ENCODE results near the gene EPN1. TPM values are rescaled to one million over a fixed set of nuclear protein-coding genes. Genes with fewer than 3 reads are reported as not detected.
"Not testable (repeated sequence)": the region's sequence is repeated elsewhere in the genome, so short reads cannot be mapped to it uniquely, and the experiment has no call there.

EPN1 gene
- total and polyA plus RNA-seq, 5 donors: 175 to 232 (median 205) TPM

DNA sequence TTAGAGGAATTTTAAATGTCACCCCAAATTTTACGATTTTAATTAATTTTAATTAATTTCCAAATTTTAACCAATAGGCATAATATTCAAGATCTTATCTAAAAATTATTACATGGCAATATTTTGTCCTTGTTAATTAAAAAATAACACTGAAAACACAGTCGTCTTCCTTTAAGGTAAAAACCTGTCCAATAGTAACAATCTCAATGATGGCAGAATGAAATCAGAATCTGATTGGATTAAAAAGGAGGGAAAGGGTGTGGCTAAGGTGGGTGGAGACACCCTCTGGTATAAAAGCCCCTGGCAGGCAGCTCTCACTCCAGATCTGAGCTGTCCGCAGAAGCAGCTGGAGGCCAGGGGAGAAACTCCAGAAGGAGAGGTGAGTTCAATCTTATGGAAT lies 83.8 kb downstream of the EPN1 start, which contains the start of gene RFPL4A:
Gene RFPL4A (plus strand): TSS at position 301 of the 400 bp plus-strand sequence. CDS start 2,704 bp downstream, outside the sequence.
- ATAC-seq; intact Hi-C loops (cut with DNase I); H3K9me3 ChIP-seq (ENCODE audit: control insufficient read depth, low read length); H3K27me3 ChIP-seq (ENCODE audit: control insufficient read depth, insufficient read depth); H3K27ac ChIP-seq (ENCODE audit: low read length); H3K4me3 ChIP-seq (ENCODE audit: low read length); DNase-seq; H3K4me1 ChIP-seq (ENCODE audit: control insufficient read depth, insufficient read depth, low read length): not testable (repeated sequence)
- WGBS: 86% methylated on average over 2 of the region's 3 CpGs

Other genes with a start within 250 kb of the EPN1 start
- not detected for gene SHISA7, start 231.9 kb upstream of the EPN1 start, total RNA-seq
- gene SHISA7, start 231.9 kb upstream of the EPN1 start, polyA plus RNA-seq: 0.05 TPM
- 10 to 100 TPM; 49.6 to 73.9 (median 62.0) TPM for gene ISOC2, start 213.6 kb upstream of the EPN1 start, total RNA-seq
- 111 TPM for gene ISOC2, start 213.6 kb upstream of the EPN1 start, polyA plus RNA-seq
- gene C19orf85, start 210.5 kb upstream of the EPN1 start, total RNA-seq: not detected
- gene C19orf85, start 210.5 kb upstream of the EPN1 start, polyA plus RNA-seq: not detected
- gene ZNF628, start 198.6 kb upstream of the EPN1 start, total RNA-seq: 1 to 10 TPM; 5.6 to 8.1 (median 6.7) TPM
- gene ZNF628, start 198.6 kb upstream of the EPN1 start, polyA plus RNA-seq: 7.7 TPM
- 10 to 100 TPM; 13.6 to 20.8 (median 15.0) TPM for gene NAT14, start 190.0 kb upstream of the EPN1 start, total RNA-seq
- 15.8 TPM for gene NAT14, start 190.0 kb upstream of the EPN1 start, polyA plus RNA-seq
- gene SSC5D, start 186.8 kb upstream of the EPN1 start, total RNA-seq: 10 to 100 TPM in 1 of 4 donors, 1 to 10 TPM in 3; 6.8 to 10.2 (median 8.1) TPM
- 4.4 TPM for gene SSC5D, start 186.8 kb upstream of the EPN1 start, polyA plus RNA-seq
- gene SBK2, start 138.1 kb upstream of the EPN1 start, total RNA-seq: 100 to 1,000 TPM; 205 to 239 (median 209) TPM
- gene SBK2, start 138.1 kb upstream of the EPN1 start, polyA plus RNA-seq: 228 TPM
- 100 to 1,000 TPM in 2 of 4 donors, 10 to 100 TPM in 2; 80.3 to 211 (median 109) TPM for gene SBK3, start 129.7 kb upstream of the EPN1 start, total RNA-seq
- gene SBK3, start 129.7 kb upstream of the EPN1 start, polyA plus RNA-seq: 103 TPM
- 10 to 100 TPM; 12.4 to 15.5 (median 14.2) TPM for gene ZNF579, start 94.4 kb upstream of the EPN1 start, total RNA-seq
- 10.2 TPM for gene ZNF579, start 94.4 kb upstream of the EPN1 start, polyA plus RNA-seq
- gene FIZ1, start 75.7 kb upstream of the EPN1 start, total RNA-seq: 10 to 100 TPM; 17.5 to 20.0 (median 18.4) TPM
- gene FIZ1, start 75.7 kb upstream of the EPN1 start, polyA plus RNA-seq: 16.3 TPM
- gene ZNF524, start 74.9 kb upstream of the EPN1 start, total RNA-seq: 10 to 100 TPM; 11.4 to 18.5 (median 17.5) TPM
- gene ZNF524, start 74.9 kb upstream of the EPN1 start, polyA plus RNA-seq: 27.1 TPM
- gene ZNF865, start 69.6 kb upstream of the EPN1 start, total RNA-seq: 10 to 100 TPM; 19.4 to 20.8 (median 20.2) TPM
- gene ZNF865, start 69.6 kb upstream of the EPN1 start, polyA plus RNA-seq: 17.2 TPM
- 10 to 100 TPM; 11.5 to 16.3 (median 13.3) TPM for gene ZNF784, start 50.7 kb upstream of the EPN1 start, total RNA-seq
- 13.0 TPM for gene ZNF784, start 50.7 kb upstream of the EPN1 start, polyA plus RNA-seq
- 10 to 100 TPM; 23.7 to 32.0 (median 28.9) TPM for gene ZNF580, start 34.2 kb upstream of the EPN1 start, total RNA-seq
- gene ZNF580, start 34.2 kb upstream of the EPN1 start, polyA plus RNA-seq: 18.7 TPM
- 10 to 100 TPM in 1 of 4 donors, 1 to 10 TPM in 3; 7.7 to 12.5 (median 9.3) TPM for gene ZNF581, start 31.6 kb upstream of the EPN1 start, total RNA-seq
- 6.3 TPM for gene ZNF581, start 31.6 kb upstream of the EPN1 start, polyA plus RNA-seq
- gene CCDC106, start 27.0 kb upstream of the EPN1 start, total RNA-seq: 10 to 100 TPM; 23.6 to 26.6 (median 24.3) TPM
- 30.4 TPM for gene CCDC106, start 27.0 kb upstream of the EPN1 start, polyA plus RNA-seq
- 100 to 1,000 TPM in 1 of 4 donors, 10 to 100 TPM in 3; 87.5 to 101 (median 90.4) TPM for gene U2AF2, start 20.2 kb upstream of the EPN1 start, total RNA-seq
- 76.0 TPM for gene U2AF2, start 20.2 kb upstream of the EPN1 start, polyA plus RNA-seq
- gene NLRP9, start 63.2 kb downstream of the EPN1 start, total RNA-seq: not detected
- gene NLRP9, start 63.2 kb downstream of the EPN1 start, polyA plus RNA-seq: not detected
- not detected for gene RFPL4A, start 83.9 kb downstream of the EPN1 start, total RNA-seq
- gene RFPL4A, start 83.9 kb downstream of the EPN1 start, polyA plus RNA-seq: not detected
- not detected for gene RFPL4AL1, start 93.9 kb downstream of the EPN1 start, total RNA-seq
- not detected for gene RFPL4AL1, start 93.9 kb downstream of the EPN1 start, polyA plus RNA-seq
- gene NLRP11, start 156.8 kb downstream of the EPN1 start, total RNA-seq: not detected
- gene NLRP11, start 156.8 kb downstream of the EPN1 start, polyA plus RNA-seq: not detected
- gene NLRP4, start 161.3 kb downstream of the EPN1 start, total RNA-seq: not detected
- not detected for gene NLRP4, start 161.3 kb downstream of the EPN1 start, polyA plus RNA-seq